Measurements from ENCODE around the gene CAPN13.

Gene CAPN13

DNA sequence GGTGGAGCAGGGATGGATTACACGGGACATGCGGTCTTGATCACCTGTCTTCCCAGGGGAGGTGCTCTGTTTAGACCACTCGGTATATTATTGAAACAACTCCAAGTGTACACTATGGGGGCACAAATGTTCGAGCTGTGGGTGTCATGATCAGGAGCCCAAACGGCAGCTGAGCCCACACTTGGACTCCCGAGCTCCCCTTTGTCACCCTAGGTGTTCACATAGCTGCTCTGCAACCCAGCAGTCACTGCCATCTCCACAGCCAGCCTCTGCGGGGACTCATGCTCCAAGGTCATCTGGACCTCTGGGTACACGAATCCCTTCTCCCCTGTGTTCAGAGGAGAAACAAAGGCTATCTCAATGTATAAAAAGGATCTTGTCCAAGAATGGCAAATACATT is 46.0 kb downstream of the CAPN13 start:
- DNase-seq = no peak

DNA sequence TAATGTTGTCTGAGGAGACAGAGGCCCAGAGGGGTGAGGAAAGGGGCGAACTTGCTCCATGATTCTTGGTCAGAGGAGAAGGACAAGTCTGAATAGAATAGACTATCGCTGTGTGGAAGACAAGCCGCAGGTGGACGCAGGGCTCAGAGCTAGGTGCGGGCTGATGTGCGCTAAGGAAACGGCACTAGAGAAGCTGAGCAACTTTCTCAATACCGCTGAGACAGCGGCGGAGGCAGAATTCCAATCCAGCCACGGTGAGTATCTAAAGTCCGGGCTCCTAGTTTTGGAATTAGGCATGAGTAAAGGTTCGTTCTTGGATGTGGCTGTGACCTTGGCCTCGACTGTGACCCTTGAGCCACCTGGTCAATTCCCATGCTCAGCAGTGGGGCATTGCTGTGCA is 47.8 kb downstream of the CAPN13 start:
- no peak for DNase-seq

- no peak for DNase-seq
These were observed 49.0 kb downstream of the CAPN13 start for GRCh38 chr2:30758191-30758651.

GRCh38 chr2:30757749-30758148 is 49.5 kb downstream of the CAPN13 start:
- DNase-seq = no peak

GRCh38 chr2:30756971-30757370 is 50.3 kb downstream of the CAPN13 start:
- no peak for DNase-seq

GRCh38 chr2:30756051-30756719 is 51.1 kb downstream of the CAPN13 start:
- peak; percentile 8 to 14 for DNase-seq

DNA sequence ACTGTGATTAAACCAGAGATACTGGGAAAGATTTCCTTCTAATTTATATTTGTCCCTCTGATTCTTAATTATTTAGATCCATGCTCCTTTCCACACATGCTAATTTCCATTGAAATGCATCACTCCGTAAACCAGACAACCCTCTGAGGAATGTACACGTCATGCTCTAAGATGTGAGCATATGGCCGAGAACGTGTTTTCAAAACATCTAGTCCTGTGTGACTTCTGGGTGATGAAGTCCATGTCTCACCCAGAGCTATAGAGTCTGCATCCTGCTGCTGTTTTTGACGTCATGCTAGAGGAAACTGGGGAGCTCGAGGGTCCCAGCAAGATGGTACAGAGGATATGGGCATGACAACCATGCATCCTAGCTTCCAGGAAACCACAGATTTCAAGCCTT is 53.6 kb downstream of the CAPN13 start:
- no peak for DNase-seq

- DNase-seq = no peak
These were observed 54.4 kb downstream of the CAPN13 start for GRCh38 chr2:30752811-30753210.

GRCh38 chr2:30747206-30747605 is 60.0 kb downstream of the CAPN13 start:
- no peak for DNase-seq

DNA sequence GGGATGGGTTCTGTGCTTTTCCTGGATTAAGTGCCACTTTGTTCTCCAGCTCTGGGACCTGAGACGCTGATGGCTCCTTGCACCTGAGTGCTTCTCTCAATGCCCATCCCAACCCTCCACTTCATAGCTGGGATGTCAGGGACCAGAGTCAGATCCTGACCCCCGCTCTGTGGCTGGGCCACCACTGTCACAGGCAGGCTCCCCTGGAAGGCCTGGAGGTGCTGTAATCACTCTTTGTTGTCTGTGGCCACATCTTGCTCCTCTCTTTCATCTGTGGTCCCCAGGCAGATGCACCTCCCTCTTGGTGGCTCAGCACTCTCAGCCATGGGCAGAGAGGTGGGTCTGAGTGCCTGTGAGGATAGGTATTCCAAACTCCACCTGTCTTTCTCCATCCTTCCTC is 62.4 kb downstream of the CAPN13 start:
- DNase-seq = no peak

DNA sequence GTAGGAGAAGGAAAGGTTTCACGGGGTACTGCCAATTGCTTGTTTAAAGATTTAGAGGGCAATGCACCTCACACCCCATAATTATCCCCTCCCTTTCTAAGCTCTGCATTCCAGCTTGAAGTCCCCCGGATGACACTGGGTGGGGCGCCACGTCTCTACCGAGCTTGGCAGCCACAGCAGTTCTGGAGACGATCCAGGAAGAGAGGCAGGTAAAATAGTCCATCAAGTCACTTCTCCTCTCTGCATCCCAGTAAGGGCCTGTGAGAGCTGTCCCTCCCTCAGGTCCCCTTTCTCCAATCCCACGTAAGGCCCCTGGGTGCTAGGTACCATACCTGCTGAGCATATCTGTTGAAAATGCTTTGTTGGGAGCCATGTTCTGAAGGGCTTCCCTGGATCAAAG is 65.7 kb downstream of the CAPN13 start:
- no peak for DNase-seq

- DNase-seq = no peak
These were observed 68.9 kb downstream of the CAPN13 start for GRCh38 chr2:30738141-30738911.

DNA sequence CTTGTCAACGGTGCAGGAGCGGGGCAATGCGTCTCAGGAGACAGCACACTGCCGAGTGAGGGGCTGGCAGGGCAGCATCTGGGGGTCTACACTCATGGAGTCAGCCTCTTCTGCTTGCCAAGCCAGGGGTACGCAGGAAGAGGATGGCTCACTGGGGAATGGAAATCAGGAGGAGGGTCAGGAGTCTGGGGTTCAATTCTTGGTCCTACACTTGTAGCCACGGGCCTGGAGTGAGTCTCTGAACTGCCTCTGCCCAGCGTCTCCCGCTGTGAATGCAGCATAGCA is 70.0 kb downstream of the CAPN13 start:
- no peak for DNase-seq

- no peak for DNase-seq
These were observed 70.6 kb downstream of the CAPN13 start for GRCh38 chr2:30736461-30737325.

DNA sequence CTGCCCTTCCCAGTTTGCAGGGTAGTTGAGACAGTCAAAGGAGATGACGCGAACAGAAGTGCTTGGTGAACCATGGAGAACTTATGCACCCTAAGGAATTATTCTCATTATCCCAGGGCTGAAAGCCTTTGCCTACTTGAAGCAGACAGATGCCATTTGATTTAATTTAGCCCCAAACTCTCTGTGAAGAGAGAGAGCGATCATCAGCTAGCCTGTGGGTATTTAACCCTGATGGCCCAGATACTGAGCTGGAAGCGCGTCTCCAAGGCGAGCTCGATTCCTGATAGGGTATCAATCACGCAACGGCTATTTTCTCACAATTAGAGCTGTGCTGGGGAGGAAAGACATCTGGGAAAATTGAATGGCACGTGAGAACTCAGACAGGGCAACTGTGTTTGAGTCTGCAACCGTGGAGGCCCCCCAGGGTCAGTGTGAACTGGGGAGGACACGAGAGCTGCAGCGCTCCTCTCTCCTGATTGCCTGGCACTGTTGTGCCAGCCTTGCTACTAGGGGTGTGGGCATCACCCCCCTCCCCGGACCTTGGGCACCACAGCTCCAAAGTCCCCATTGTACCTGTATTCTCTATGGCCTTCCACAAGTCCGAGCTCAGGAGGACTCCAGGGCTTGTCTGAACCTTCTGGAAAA is 73.2 kb downstream of the CAPN13 start:
- no peak for DNase-seq

GRCh38 chr2:30732876-30733275 is 74.4 kb downstream of the CAPN13 start:
- DNase-seq = no peak

DNA sequence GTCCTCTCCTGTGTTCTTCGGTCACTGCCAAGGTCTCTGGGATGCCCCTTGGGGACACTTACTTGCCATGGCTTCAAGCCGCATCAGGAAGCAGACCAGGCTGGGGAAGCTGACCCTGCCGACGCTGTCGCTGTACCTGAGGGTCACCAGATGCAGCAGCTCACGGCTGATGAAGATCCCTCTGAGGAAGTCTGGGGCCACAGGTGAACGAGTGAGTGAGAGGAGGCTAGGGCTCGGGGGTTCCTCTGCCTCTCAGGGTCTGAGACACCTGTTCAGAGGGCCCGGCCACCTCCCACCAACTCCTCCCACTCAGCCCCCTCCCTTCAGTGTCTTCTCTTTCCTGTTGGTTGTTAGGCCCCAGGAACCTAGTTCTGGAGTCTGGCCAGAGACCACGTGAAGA is 74.9 kb downstream of the CAPN13 start:
- no peak for DNase-seq

- DNase-seq = no peak
These were observed 75.5 kb downstream of the CAPN13 start for GRCh38 chr2:30731706-30732105.

GRCh38 chr2:30730736-30731647 is 76.3 kb downstream of the CAPN13 start:
- DNase-seq = no peak

DNA sequence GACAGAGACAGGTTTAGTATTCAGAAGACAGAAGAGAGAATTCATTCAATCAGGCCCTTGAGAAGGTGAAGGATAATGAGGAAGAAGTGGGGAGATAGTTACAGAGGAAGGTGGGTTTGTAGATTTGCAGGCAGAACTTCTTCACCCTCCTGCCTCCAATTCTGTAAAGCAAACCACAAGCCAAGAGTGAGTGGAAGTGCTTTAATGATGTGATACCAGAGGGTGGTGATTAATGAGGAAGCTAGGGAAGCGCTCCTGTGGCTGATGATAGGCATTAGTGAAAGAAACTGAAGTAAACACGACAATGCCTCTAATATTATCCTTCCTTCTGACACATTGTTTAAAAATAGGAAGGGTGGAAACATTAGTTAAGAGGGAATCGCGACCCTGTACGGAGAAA is 78.2 kb downstream of the CAPN13 start:
- no peak for DNase-seq

DNA sequence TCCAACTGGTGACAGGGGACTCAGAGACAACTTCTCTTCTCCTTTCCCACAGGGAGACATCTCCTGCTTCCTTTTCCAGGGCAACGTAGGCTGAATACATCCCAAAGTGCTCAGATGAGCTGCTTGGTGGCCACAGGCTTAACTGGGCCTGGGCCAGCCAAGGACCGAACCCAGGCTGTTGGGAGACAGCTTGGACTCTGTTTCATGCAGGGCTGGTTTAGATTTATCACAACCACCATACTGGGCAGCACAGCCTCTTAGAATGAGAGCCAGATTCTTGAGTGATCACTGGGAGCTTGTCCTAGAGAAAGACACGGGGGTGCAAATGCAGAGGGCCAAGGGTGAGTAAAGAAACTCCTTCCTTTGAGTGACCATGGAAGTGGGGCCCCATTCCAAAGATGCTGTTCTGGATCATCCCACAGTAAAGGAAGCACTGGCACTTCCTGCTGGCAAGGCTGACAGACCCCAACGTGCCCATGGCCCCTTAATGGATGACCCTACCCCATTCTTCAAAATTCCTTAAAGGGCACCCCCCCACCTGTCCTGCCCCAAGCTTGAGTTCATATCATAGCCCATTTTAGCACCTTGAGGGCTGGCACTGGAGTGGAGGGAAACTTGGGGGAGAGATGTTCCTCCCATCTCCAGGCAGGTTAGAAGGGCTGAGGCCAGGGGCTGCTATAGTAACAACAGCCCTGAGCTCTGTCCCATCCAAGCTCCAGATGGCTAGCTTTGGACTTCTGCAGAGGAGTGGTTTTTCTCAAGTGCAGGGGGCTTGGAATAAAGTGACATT is 84.1 kb downstream of the CAPN13 start:
- no peak for DNase-seq

Measured in NCI-H526 (cell line).